Suprapubic skin (tissue), 4 donors: Measurements from ENCODE around the gene STOX1. TPM values are rescaled to one million over a fixed set of nuclear protein-coding genes. Genes with fewer than 3 reads are reported as not detected.

ENCODE experiments used
- DNase-seq, 2 donors: peaks; one replicate each; pipeline ENCODE4 v3.0.0-alpha.2; 2019; ENCODE audit warnings: low spot score in 2 of 2
- H3K27ac ChIP-seq: fragments of 200-600 bp; sonication (generic); one replicate; pipeline ENCODE4 v1.5.1; 2019
- H3K27me3 ChIP-seq: fragments of 200-600 bp; sonication (generic); one replicate; pipeline ENCODE4 v1.5.1; 2019
- H3K36me3 ChIP-seq: fragments of 200-600 bp; sonication (generic); one replicate; pipeline ENCODE4 v1.5.1; 2019
- H3K4me1 ChIP-seq: fragments of 200-600 bp; sonication (generic); one replicate; pipeline ENCODE4 v1.5.1; 2019
- H3K4me3 ChIP-seq: fragments of 200-600 bp; sonication (generic); one replicate; pipeline ENCODE4 v1.5.1; 2019; ENCODE audit warnings: mild to moderate bottlenecking
- H3K9me3 ChIP-seq: fragments of 200-600 bp; sonication (generic); one replicate; pipeline ENCODE4 v1.5.1; 2019
- EP300 ChIP-seq: sonication (generic); formaldehyde crosslinking; IDR thresholded peaks from one replicate; pipeline ENCODE4 v1.6.1; 2017; ENCODE audit warnings: antibody characterized with exemption
- POLR2A ChIP-seq, 2 donors: fragments of 450-650 bp; IDR thresholded peaks; one replicate each; pipeline ENCODE4 v1.6.1; 2017; ENCODE audit warnings: antibody characterized with exemption in 2 of 2, mild to moderate bottlenecking in 2 of 2, moderate library complexity in 2 of 2
- POLR2AphosphoS5 ChIP-seq, 3 donors: sonication (generic); formaldehyde crosslinking; IDR thresholded peaks; one replicate each; pipeline ENCODE4 v1.6.1; 2017; ENCODE audit warnings: antibody characterized with exemption in 3 of 3
- WGBS: methylation state at CpG from one replicate; pipeline ENCODE4 v1.1.5; 2018; 5-methylcytosine and 5-hydroxymethylcytosine counted together
- total RNA-seq, 4 donors: library from RNA; depleted of rRNA; stranded (reverse); fragments of >200 nt; gene quantifications; one replicate each; pipeline ENCODE4 v1.1.0, GENCODE V29; 2016
- TF ChIP-seq, protein P1 (sequence below), 2 donors: fragments of 200-600 bp in 1 of 2; fragments of 450-650 bp in 1 of 2; sonication (generic) in 1 of 2; IDR thresholded peaks; one replicate each; pipeline ENCODE4 v1.5.1; 2016 to 2019; ENCODE audit warnings: antibody characterized with exemption in 2 of 2, mild to moderate bottlenecking in 1 of 2, moderate library complexity in 1 of 2

Gene STOX1, protein sequence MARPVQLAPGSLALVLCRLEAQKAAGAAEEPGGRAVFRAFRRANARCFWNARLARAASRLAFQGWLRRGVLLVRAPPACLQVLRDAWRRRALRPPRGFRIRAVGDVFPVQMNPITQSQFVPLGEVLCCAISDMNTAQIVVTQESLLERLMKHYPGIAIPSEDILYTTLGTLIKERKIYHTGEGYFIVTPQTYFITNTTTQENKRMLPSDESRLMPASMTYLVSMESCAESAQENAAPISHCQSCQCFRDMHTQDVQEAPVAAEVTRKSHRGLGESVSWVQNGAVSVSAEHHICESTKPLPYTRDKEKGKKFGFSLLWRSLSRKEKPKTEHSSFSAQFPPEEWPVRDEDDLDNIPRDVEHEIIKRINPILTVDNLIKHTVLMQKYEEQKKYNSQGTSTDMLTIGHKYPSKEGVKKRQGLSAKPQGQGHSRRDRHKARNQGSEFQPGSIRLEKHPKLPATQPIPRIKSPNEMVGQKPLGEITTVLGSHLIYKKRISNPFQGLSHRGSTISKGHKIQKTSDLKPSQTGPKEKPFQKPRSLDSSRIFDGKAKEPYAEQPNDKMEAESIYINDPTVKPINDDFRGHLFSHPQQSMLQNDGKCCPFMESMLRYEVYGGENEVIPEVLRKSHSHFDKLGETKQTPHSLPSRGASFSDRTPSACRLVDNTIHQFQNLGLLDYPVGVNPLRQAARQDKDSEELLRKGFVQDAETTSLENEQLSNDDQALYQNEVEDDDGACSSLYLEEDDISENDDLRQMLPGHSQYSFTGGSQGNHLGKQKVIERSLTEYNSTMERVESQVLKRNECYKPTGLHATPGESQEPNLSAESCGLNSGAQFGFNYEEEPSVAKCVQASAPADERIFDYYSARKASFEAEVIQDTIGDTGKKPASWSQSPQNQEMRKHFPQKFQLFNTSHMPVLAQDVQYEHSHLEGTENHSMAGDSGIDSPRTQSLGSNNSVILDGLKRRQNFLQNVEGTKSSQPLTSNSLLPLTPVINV
- total RNA-seq = 1 to 10 TPM in 3 of 4 donors, under 1 TPM in 1; 0.64 to 2.2 (median 1.4) TPM

DNA sequence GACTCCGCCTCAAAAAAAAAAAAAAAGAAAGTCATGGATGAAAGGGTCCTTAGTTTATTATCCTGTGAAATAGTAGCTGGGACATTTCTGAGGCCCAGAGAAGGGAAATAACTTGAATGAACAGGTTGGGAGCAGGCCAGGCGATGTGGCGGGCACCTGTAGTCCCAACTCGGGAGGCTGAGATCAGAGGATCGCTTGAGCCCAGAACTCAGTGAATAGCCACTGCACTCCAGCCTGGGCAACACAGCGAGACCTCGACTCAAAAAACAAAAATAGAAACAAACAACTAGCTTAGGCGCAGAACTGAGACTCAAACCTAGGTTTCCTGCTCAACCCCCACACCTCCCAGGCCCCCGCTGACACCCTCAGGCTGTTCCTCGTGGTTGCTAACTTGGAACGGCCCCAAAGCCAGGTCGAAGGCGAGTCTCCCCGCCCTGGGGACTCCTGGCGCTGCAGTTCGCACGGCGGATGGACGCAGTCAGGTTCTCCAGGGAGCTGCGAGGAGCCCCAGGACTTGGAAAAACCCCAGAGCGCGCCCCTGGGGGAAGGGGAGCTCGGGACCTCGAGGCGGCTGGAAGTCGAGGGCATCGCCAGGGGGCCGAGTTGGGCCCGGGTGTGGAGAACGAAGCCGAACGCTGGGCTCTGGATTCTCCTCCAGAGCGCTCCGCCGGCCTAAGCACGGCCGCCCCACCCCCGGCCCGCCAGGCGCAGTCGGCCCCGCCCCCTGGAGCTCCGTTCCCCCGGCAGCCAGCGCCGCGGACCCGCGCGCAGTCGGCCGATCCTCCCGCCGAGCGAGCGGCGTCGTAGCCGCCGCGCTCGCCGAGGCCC, at the start of gene STOX1:
Gene STOX1, plus strand, starts transcription at position 768 of the 828 bp plus-strand sequence. CDS start 93 bp downstream, outside the sequence.
- Histone ChIP-seq H3K27ac (no peak within 1 kb of the TSS), H3K9me3 (no peaks in the 10 kb centered on the region), H3K4me1 (peaks cover 11% of the 10 kb centered on the region), H3K27me3 (peaks cover 11% of the 10 kb centered on the region), H3K36me3 (no peaks in the 10 kb centered on the region), H3K4me3 (peak within 1 kb of the TSS; percentile 69)
- WGBS = 12% methylated on average over 18 of the region's 63 CpGs
- no peak for TF ChIP-seq EP300
- DNase-seq = no peak

DNA sequence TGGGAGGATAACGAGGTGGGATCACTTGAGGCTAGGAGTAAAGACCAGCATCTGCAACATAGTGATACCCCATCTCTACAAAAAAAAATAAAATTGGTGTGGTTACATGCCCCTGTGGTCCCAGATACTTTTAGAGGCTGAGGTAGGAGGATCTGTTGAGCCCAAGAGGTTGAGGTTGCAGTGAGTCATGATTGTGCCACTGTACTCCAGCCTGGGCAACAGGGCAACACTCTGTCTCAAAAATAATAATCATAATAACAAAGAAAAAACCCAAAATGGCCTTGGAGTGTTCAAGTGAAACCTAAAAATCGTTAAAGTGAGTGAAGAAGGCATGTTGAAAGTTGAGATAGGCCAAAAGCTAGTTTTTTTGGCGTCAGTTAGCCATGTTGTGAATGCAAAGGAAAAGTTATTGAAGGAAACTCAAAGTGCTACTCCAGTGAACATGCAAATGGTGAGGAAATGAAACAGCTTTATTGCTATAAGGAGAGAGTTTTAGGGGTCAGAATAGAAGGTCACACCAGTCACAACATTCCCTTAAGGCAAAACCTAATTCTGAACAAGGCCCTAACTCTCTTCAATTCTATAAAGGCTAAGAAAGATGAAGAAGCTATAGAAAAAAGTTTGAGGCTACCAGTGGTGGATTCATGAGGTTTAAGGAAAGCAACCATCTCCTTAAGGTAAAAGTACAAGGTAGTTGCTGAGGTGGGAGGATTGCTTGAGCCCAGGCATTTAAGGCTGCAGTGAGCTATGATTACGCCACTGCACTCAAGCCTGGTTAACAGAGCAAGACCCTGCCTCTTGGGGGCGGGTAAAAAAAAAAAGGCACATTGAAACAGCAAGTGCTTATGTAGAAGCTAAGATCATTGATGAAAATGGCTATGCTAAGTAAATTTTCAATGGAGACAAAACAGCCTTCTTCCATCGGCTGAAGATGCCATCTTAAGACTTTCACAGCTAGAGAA, 45.4 kb upstream of the STOX1 start:
- Histone ChIP-seq H3K27ac (no peak overlapping the region), H3K9me3 (no peaks in the 10 kb centered on the region), H3K4me3 (no peak overlapping the region), H3K36me3 (peaks cover 89% of the 10 kb centered on the region), H3K4me1 (no peaks in the 10 kb centered on the region), H3K27me3 (no peaks in the 10 kb centered on the region)
- no peak for DNase-seq
- no peak for TF ChIP-seq POLR2AphosphoS5 (IDR thresholded peaks at IDR 0.05)
- no peak for TF ChIP-seq POLR2A (IDR thresholded peaks at IDR 0.05)
- TF ChIP-seq EP300 = no peak
- TF ChIP-seq, protein P1, sequence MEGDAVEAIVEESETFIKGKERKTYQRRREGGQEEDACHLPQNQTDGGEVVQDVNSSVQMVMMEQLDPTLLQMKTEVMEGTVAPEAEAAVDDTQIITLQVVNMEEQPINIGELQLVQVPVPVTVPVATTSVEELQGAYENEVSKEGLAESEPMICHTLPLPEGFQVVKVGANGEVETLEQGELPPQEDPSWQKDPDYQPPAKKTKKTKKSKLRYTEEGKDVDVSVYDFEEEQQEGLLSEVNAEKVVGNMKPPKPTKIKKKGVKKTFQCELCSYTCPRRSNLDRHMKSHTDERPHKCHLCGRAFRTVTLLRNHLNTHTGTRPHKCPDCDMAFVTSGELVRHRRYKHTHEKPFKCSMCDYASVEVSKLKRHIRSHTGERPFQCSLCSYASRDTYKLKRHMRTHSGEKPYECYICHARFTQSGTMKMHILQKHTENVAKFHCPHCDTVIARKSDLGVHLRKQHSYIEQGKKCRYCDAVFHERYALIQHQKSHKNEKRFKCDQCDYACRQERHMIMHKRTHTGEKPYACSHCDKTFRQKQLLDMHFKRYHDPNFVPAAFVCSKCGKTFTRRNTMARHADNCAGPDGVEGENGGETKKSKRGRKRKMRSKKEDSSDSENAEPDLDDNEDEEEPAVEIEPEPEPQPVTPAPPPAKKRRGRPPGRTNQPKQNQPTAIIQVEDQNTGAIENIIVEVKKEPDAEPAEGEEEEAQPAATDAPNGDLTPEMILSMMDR (IDR thresholded peaks at IDR 0.05) = no peak
- WGBS = 94% methylated on average over 6 of the region's 6 CpGs

DNA sequence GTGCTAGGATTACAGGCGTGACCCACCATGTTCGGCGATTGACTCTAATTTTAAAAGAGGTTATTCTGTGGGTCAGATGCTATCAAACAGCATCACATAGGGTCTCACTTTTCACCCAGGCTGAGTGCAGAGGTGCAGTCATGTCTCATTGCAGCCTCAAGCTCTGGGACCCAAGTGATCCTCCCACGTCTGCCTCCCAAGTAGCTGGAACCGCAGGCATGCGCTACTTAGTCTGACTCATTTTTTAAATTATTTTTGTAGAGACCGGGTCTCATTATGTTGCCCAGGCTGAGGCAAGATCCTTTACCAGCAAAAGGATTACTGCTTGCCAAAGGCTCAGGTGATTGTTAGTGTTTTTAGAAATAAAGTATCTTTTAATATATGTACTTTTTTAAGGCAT, 42.9 kb upstream of the STOX1 start:
- Histone ChIP-seq H3K4me1 (no peaks in the 10 kb centered on the region), H3K9me3 (no peaks in the 10 kb centered on the region), H3K27me3 (no peaks in the 10 kb centered on the region), H3K36me3 (peaks cover 91% of the 10 kb centered on the region), H3K27ac (no peak overlapping the region), H3K4me3 (no peak overlapping the region)
- no peak for TF ChIP-seq POLR2AphosphoS5 (IDR thresholded peaks at IDR 0.05)
- TF ChIP-seq EP300 = no peak
- TF ChIP-seq, protein P1 (IDR thresholded peaks at IDR 0.05) = no peak
- no peak for TF ChIP-seq POLR2A (IDR thresholded peaks at IDR 0.05)
- WGBS = 89% methylated on average over 7 of the region's 7 CpGs
- DNase-seq = no peak

DNA sequence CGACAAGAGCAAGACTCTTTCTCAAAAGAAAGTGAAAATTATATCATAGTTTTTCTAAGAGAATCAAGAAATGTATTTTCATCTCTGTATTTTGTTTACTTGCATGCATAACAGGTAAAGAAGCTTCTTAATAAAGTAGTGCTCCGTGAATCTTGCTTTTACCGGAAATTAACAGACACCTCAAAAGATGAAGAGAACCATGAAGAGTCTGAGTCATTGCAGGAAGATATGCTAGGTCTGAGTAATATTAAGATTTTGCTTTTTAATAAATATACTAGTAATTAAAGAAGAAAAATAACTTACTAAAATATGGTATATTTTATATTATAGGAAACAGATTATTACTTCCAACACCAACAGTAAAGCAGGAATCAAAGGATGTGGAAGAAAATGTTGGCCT, 39.5 kb upstream of the STOX1 start:
- H3K9me3 ChIP-seq = no peaks in the 10 kb centered on the region
- H3K27me3 ChIP-seq = no peaks in the 10 kb centered on the region
- H3K4me1 ChIP-seq = no peaks in the 10 kb centered on the region
- H3K4me3 ChIP-seq = no peak overlapping the region
- WGBS = 92% methylated on average over 3 of the region's 3 CpGs
- no peak for DNase-seq
- H3K36me3 ChIP-seq = peaks cover 86% of the 10 kb centered on the region
- H3K27ac ChIP-seq = no peak overlapping the region
- TF ChIP-seq EP300 (no peak), POLR2AphosphoS5 (IDR thresholded peaks at IDR 0.05) (no peak), POLR2A (IDR thresholded peaks at IDR 0.05) (no peak)
- TF ChIP-seq, protein P1 (IDR thresholded peaks at IDR 0.05) = no peak
